Erythroblast (primary cell): ENCODE results near the gene RAB8A.

ENCODE experiments used
- GATA1 ChIP-seq: IDR thresholded peaks from 2 replicates; pipeline ENCODE4 v1.6.1; 2011; ENCODE audit warnings: low read depth, mild to moderate bottlenecking, control low read depth, low read length, moderate library complexity
- POLR2A ChIP-seq: IDR thresholded peaks from 2 replicates; pipeline ENCODE4 v1.6.1; 2011; ENCODE audit warnings: mild to moderate bottlenecking, low read length

GRCh38 chr19:16164222-16164890 is 52.7 kb downstream of the RAB8A start:
- no peak for TF ChIP-seq POLR2A
- TF ChIP-seq GATA1: no peak
